ENCODE data around the gene ITPKB.

The ITPKB gene

GRCh38 chr1:226660410-226661182 is 78.5 kb downstream of the ITPKB start:
- no peak for TF ChIP-seq MYC (IDR thresholded peaks at IDR 0.05; ENCODE audit: low read depth, low read length)
- no peak for TF ChIP-seq CTCF (IDR thresholded peaks at IDR 0.05; ENCODE audit: low read depth, low read length)
- 0 out of 2 replicates have a peak, but pooled peaks have one; percentile 18 for TF ChIP-seq MAX (IDR thresholded peaks at IDR 0.05; ENCODE audit: low read depth, low read length)
- DNase-seq (ENCODE audit: low read depth): peak; percentile 49
- H3K4me3 ChIP-seq (ENCODE audit: low read depth, low read length): no peak overlapping the region

- H3K4me3 ChIP-seq (ENCODE audit: low read depth, low read length): no peak overlapping the region
- no peak for DNase-seq (ENCODE audit: low read depth)
- TF ChIP-seq MAX (IDR thresholded peaks at IDR 0.05; ENCODE audit: low read depth, low read length): no peak
- TF ChIP-seq POLR2A (IDR thresholded peaks at IDR 0.05; ENCODE audit: extremely low read depth, insufficient read length): no peak
- TF ChIP-seq MYC (IDR thresholded peaks at IDR 0.05; ENCODE audit: low read depth, low read length): no peak
- TF ChIP-seq CTCF (IDR thresholded peaks at IDR 0.05; ENCODE audit: low read depth, low read length): no peak
Observed at GRCh38 chr1:226659641-226660040, 79.4 kb downstream of the ITPKB start.

- TF ChIP-seq CTCF (IDR thresholded peaks at IDR 0.05; ENCODE audit: low read depth, low read length) (no peak), POLR2A (IDR thresholded peaks at IDR 0.05; ENCODE audit: extremely low read depth, insufficient read length) (no peak), MAX (IDR thresholded peaks at IDR 0.05; ENCODE audit: low read depth, low read length) (no peak), MYC (IDR thresholded peaks at IDR 0.05; ENCODE audit: low read depth, low read length) (no peak)
- no peak overlapping the region for H3K4me3 ChIP-seq (ENCODE audit: low read depth, low read length)
- no peak for DNase-seq (ENCODE audit: low read depth)
Observed at GRCh38 chr1:226659136-226659535, 79.9 kb downstream of the ITPKB start.

- no peak overlapping the region for H3K4me3 ChIP-seq (ENCODE audit: low read depth, low read length)
- TF ChIP-seq MAX (IDR thresholded peaks at IDR 0.05; ENCODE audit: low read depth, low read length): no peak
- no peak for TF ChIP-seq POLR2A (IDR thresholded peaks at IDR 0.05; ENCODE audit: extremely low read depth, insufficient read length)
- TF ChIP-seq MYC (IDR thresholded peaks at IDR 0.05; ENCODE audit: low read depth, low read length): no peak
- no peak for TF ChIP-seq CTCF (IDR thresholded peaks at IDR 0.05; ENCODE audit: low read depth, low read length)
- no peak for DNase-seq (ENCODE audit: low read depth)
Observed at GRCh38 chr1:226658546-226659125, 80.4 kb downstream of the ITPKB start.

- DNase-seq (ENCODE audit: low read depth): no peak
- TF ChIP-seq POLR2A (IDR thresholded peaks at IDR 0.05; ENCODE audit: extremely low read depth, insufficient read length): no peak
- TF ChIP-seq MAX (IDR thresholded peaks at IDR 0.05; ENCODE audit: low read depth, low read length): no peak
Observed at GRCh38 chr1:226657895-226658545, 81.1 kb downstream of the ITPKB start.

More at GRCh38 chr1:226657895-226658545, 81.1 kb downstream of the ITPKB start:
- H3K4me3 ChIP-seq (ENCODE audit: low read depth, low read length): no peak overlapping the region
